Upper lobe of left lung (tissue), 4 donors: Measurements from ENCODE around the gene DR1.

Experiments used
- EP300 ChIP-seq, 4 donors: sonication (generic); formaldehyde crosslinking; IDR thresholded peaks; one replicate each; pipeline ENCODE4 v1.5.1; 2017; ENCODE audit warnings: antibody characterized with exemption in 4 of 4, control low read depth in 2 of 4
- POLR2AphosphoS5 ChIP-seq, 2 donors: sonication (generic); formaldehyde crosslinking; IDR thresholded peaks; one replicate each; pipeline ENCODE4 v1.5.1; 2017; ENCODE audit warnings: antibody characterized with exemption in 2 of 2
- TF ChIP-seq, protein P1 (sequence below), 6 experiments: fragments of 450-650 bp in 4 of 6; fragments of 200-600 bp in 2 of 6; sonication (generic) in 2 of 6; IDR thresholded peaks; one replicate each; pipeline ENCODE4 v1.5.1; 2016 to 2019; ENCODE audit warnings: antibody characterized with exemption in 6 of 6

DNA sequence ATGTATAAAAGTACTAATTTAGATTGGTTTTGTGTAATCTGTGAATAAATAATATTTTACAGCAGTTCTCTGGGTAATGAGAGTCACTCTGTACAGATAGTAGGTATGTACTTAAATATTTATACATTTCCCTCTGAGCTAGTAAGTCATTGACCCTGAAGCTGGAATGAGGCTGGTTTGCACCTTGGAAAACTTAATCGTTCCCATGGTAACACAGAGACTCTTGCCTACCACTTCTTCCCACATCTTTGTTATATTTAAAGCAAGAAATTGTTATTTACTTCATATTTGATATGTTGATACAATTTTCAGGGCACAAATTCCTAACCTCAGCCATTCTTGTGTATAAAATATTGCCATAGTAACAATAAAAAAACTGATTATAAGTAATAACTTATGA is 13.3 kb upstream of the DR1 start:
- TF ChIP-seq, protein P1, sequence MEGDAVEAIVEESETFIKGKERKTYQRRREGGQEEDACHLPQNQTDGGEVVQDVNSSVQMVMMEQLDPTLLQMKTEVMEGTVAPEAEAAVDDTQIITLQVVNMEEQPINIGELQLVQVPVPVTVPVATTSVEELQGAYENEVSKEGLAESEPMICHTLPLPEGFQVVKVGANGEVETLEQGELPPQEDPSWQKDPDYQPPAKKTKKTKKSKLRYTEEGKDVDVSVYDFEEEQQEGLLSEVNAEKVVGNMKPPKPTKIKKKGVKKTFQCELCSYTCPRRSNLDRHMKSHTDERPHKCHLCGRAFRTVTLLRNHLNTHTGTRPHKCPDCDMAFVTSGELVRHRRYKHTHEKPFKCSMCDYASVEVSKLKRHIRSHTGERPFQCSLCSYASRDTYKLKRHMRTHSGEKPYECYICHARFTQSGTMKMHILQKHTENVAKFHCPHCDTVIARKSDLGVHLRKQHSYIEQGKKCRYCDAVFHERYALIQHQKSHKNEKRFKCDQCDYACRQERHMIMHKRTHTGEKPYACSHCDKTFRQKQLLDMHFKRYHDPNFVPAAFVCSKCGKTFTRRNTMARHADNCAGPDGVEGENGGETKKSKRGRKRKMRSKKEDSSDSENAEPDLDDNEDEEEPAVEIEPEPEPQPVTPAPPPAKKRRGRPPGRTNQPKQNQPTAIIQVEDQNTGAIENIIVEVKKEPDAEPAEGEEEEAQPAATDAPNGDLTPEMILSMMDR (IDR thresholded peaks at IDR 0.05): no peak
- no peak for TF ChIP-seq POLR2AphosphoS5 (IDR thresholded peaks at IDR 0.05)
- no peak for TF ChIP-seq EP300 (IDR thresholded peaks at IDR 0.05)
